ENCODE results near the gene NEDD4L.

DNA sequence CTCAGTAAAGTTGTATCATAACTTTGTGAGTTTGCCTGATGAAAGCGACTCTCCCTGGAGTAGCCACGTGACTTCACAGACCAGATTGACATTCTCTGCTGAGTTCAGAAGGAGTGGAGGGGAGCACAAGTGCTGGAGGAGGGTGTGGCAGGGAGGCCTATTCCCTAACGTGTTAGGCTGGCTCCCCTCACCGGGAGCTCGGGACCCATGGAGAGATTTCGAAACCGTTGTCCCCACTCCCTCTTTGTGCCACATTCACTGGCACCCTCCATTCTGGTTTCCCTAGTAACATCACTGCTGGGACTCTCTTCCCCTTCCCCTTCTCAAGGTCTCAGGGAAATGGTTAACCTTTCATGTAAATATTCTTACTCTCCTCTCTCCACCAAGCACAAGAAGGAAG is 304.9 kb downstream of the NEDD4L start:
- TF ChIP-seq, protein P1, sequence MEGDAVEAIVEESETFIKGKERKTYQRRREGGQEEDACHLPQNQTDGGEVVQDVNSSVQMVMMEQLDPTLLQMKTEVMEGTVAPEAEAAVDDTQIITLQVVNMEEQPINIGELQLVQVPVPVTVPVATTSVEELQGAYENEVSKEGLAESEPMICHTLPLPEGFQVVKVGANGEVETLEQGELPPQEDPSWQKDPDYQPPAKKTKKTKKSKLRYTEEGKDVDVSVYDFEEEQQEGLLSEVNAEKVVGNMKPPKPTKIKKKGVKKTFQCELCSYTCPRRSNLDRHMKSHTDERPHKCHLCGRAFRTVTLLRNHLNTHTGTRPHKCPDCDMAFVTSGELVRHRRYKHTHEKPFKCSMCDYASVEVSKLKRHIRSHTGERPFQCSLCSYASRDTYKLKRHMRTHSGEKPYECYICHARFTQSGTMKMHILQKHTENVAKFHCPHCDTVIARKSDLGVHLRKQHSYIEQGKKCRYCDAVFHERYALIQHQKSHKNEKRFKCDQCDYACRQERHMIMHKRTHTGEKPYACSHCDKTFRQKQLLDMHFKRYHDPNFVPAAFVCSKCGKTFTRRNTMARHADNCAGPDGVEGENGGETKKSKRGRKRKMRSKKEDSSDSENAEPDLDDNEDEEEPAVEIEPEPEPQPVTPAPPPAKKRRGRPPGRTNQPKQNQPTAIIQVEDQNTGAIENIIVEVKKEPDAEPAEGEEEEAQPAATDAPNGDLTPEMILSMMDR (IDR thresholded peaks at IDR 0.05), result no peak
- no peak for TF ChIP-seq POLR2AphosphoS5 (IDR thresholded peaks at IDR 0.05; ENCODE audit: low read depth, low read length)
- TF ChIP-seq SIN3A (IDR thresholded peaks at IDR 0.05; ENCODE audit: borderline replicate concordance, insufficient read depth, low read depth, low read length), result no peak
- TF ChIP-seq, protein P2, sequence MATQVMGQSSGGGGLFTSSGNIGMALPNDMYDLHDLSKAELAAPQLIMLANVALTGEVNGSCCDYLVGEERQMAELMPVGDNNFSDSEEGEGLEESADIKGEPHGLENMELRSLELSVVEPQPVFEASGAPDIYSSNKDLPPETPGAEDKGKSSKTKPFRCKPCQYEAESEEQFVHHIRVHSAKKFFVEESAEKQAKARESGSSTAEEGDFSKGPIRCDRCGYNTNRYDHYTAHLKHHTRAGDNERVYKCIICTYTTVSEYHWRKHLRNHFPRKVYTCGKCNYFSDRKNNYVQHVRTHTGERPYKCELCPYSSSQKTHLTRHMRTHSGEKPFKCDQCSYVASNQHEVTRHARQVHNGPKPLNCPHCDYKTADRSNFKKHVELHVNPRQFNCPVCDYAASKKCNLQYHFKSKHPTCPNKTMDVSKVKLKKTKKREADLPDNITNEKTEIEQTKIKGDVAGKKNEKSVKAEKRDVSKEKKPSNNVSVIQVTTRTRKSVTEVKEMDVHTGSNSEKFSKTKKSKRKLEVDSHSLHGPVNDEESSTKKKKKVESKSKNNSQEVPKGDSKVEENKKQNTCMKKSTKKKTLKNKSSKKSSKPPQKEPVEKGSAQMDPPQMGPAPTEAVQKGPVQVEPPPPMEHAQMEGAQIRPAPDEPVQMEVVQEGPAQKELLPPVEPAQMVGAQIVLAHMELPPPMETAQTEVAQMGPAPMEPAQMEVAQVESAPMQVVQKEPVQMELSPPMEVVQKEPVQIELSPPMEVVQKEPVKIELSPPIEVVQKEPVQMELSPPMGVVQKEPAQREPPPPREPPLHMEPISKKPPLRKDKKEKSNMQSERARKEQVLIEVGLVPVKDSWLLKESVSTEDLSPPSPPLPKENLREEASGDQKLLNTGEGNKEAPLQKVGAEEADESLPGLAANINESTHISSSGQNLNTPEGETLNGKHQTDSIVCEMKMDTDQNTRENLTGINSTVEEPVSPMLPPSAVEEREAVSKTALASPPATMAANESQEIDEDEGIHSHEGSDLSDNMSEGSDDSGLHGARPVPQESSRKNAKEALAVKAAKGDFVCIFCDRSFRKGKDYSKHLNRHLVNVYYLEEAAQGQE (IDR thresholded peaks at IDR 0.05; ENCODE audit: insufficient read depth in 1 of 2, low read depth in 2 of 2, low read length in 1 of 2), result no peak
- TF ChIP-seq TCF7L2 (IDR thresholded peaks at IDR 0.05; ENCODE audit: low read depth, low read length), result no peak
